Measurements from ENCODE around the gene ISM2. TPM values are rescaled to one million over a fixed set of nuclear protein-coding genes. Genes with fewer than 3 reads are reported as not detected.

The ISM2 gene
- total RNA-seq, 4 donors from 2014 or later, result 0.72 to 2.3 (median 1.4) TPM; not detected in 1

- no peak for DNase-seq (ENCODE audit: low spot score)
- TF ChIP-seq CTCF (IDR thresholded peaks at IDR 0.05), result no peak
- ATAC-seq (ENCODE audit: low FRiP score), result no peak
Measured at GRCh38 chr14:77470224-77470870, 28.3 kb downstream of the ISM2 start.

GRCh38 chr14:77469539-77469938 is 29.1 kb downstream of the ISM2 start:
- TF ChIP-seq CTCF (IDR thresholded peaks at IDR 0.05), result no peak
- no peak for DNase-seq (ENCODE audit: low spot score)
- no peak for ATAC-seq (ENCODE audit: low FRiP score)

GRCh38 chr14:77469067-77469505 is 29.5 kb downstream of the ISM2 start:
- DNase-seq (ENCODE audit: low spot score), result no peak
- ATAC-seq (ENCODE audit: low FRiP score), result no peak
- TF ChIP-seq CTCF (IDR thresholded peaks at IDR 0.05), result no peak

GRCh38 chr14:77467801-77468200 is 30.8 kb downstream of the ISM2 start:
- TF ChIP-seq CTCF (IDR thresholded peaks at IDR 0.05), result no peak
- DNase-seq (ENCODE audit: low spot score) (no peak), ATAC-seq (ENCODE audit: low FRiP score) (no peak)

GRCh38 chr14:77459072-77459723 is 39.4 kb downstream of the ISM2 start:
- ATAC-seq (ENCODE audit: low FRiP score) (no peak), DNase-seq (ENCODE audit: low spot score) (peak; percentile 83)
- TF ChIP-seq CTCF (IDR thresholded peaks at IDR 0.05), result no peak

GRCh38 chr14:77458249-77458950 is 40.2 kb downstream of the ISM2 start:
- TF ChIP-seq CTCF (IDR thresholded peaks at IDR 0.05), result no peak
- DNase-seq (ENCODE audit: low spot score) (no peak), ATAC-seq (ENCODE audit: low FRiP score) (peak; percentile 36)
